HEK293T (cell line): ENCODE results near the gene NUDT19.

Experiments
- ARNT ChIP-seq: fragments of 450-650 bp; IDR thresholded peaks from 2 replicates; pipeline ENCODE4 v1.6.1; 2017; ENCODE audit warnings: mild to moderate bottlenecking
- BHLHE40 ChIP-seq: fragments of 450-650 bp; IDR thresholded peaks from 2 replicates; pipeline ENCODE4 v1.6.1; 2016; ENCODE audit warnings: mild to moderate bottlenecking, moderate library complexity, borderline replicate concordance
- CTBP1 ChIP-seq: fragments of 450-650 bp; IDR thresholded peaks from 2 replicates; pipeline ENCODE4 v1.6.1; 2016; ENCODE audit warnings: borderline replicate concordance
- FOXA1 ChIP-seq: fragments of 450-650 bp; IDR thresholded peaks from 2 replicates; pipeline ENCODE4 v1.6.1; 2016; ENCODE audit warnings: mild to moderate bottlenecking
- FOXK2 ChIP-seq: fragments of 450-650 bp; IDR thresholded peaks from 2 replicates; pipeline ENCODE4 v1.6.1; 2016; ENCODE audit warnings: mild to moderate bottlenecking
- FOXM1 ChIP-seq: fragments of 450-650 bp; IDR thresholded peaks from 2 replicates; pipeline ENCODE4 v1.6.1; 2017; ENCODE audit warnings: mild to moderate bottlenecking, borderline replicate concordance
- HDGF ChIP-seq: fragments of 450-650 bp; IDR thresholded peaks from 2 replicates; pipeline ENCODE4 v1.6.1; 2017; ENCODE audit warnings: antibody characterized with exemption, borderline replicate concordance
- L3MBTL2 ChIP-seq: fragments of 450-650 bp; conservative IDR thresholded peaks from 2 replicates; pipeline ENCODE4 v1.6.1; 2016; ENCODE audit warnings: mild to moderate bottlenecking
- NFRKB ChIP-seq: fragments of 450-650 bp; IDR thresholded peaks from 2 replicates; pipeline ENCODE4 v1.6.1; 2016; ENCODE audit warnings: mild to moderate bottlenecking, moderate library complexity
- SP1 ChIP-seq: fragments of 450-650 bp; IDR thresholded peaks from 2 replicates; pipeline ENCODE4 v1.6.1; 2017
- SUZ12 ChIP-seq: fragments of 450-650 bp; IDR thresholded peaks from 2 replicates; pipeline ENCODE4 v1.6.1; 2016; ENCODE audit warnings: mild to moderate bottlenecking
- TARDBP ChIP-seq: fragments of 450-650 bp; IDR thresholded peaks from 2 replicates; pipeline ENCODE4 v1.6.1; 2016
- ZNF384 ChIP-seq: fragments of 450-650 bp; IDR thresholded peaks from 2 replicates; pipeline ENCODE4 v1.6.1; 2016
- TF ChIP-seq, protein P1 (sequence below): fragments of 450-650 bp; IDR thresholded peaks from 2 replicates; pipeline ENCODE4 v1.6.1; 2016

- no peak for TF ChIP-seq SP1
- TF ChIP-seq HDGF = no peak
- no peak for TF ChIP-seq ARNT
- TF ChIP-seq ZNF384 = no peak
- TF ChIP-seq FOXK2 = no peak
- no peak for TF ChIP-seq SUZ12
- TF ChIP-seq NFRKB = no peak
- TF ChIP-seq CTBP1 = no peak
- TF ChIP-seq FOXM1 = no peak
- no peak for TF ChIP-seq BHLHE40
- TF ChIP-seq, protein P1, sequence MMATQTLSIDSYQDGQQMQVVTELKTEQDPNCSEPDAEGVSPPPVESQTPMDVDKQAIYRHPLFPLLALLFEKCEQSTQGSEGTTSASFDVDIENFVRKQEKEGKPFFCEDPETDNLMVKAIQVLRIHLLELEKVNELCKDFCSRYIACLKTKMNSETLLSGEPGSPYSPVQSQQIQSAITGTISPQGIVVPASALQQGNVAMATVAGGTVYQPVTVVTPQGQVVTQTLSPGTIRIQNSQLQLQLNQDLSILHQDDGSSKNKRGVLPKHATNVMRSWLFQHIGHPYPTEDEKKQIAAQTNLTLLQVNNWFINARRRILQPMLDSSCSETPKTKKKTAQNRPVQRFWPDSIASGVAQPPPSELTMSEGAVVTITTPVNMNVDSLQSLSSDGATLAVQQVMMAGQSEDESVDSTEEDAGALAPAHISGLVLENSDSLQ = no peak
- TF ChIP-seq L3MBTL2 = no peak
- no peak for TF ChIP-seq TARDBP
- no peak for TF ChIP-seq FOXA1
These were observed 38.1 kb upstream of the NUDT19 start for GRCh38 chr19:32653599-32653915.
